Erythroblast (primary cell): ENCODE results near the gene NUP153.

Experiments
- GATA1 ChIP-seq: IDR thresholded peaks from 2 replicates; pipeline ENCODE4 v1.6.1; 2011; ENCODE audit warnings: low read depth, mild to moderate bottlenecking, control low read depth, low read length, moderate library complexity
- POLR2A ChIP-seq: IDR thresholded peaks from 2 replicates; pipeline ENCODE4 v1.6.1; 2011; ENCODE audit warnings: mild to moderate bottlenecking, low read length

GRCh38 chr6:17705778-17706579, 746 bp downstream of the NUP153 start:
- TF ChIP-seq POLR2A (no peak), GATA1 (no peak)
